IMR-90 (cell line): ENCODE measurements around the gene ADAMTS13. TPM values are rescaled to one million over a fixed set of nuclear protein-coding genes. Genes with fewer than 3 reads are reported as not detected.

ENCODE experiments used
- ATAC-seq: fragments of 200-7000 bp; cut with Tn5 transposase; 2 replicates; pipeline ENCODE4 v1.9.1; 2020; ENCODE audit warnings: low read depth, mild to moderate bottlenecking, moderate library complexity
- BruUV-seq: library from RNA; stranded (reverse); fragments of 400-500 nt; replicated peaks from 2 replicates; lab custom pipeline; 2021; lab: Mats Ljungman, UMichigan
- CTCF ChIA-PET: fragments of 300-600 bp; formaldehyde crosslinking; extraction: SDS; loops from one replicate; lab custom pipeline; 2021; ENCODE audit warnings: antibody characterized with exemption; lab: Yijun Ruan, JAX
- POLR2A ChIA-PET: fragments of 300-600 bp; sonication (Branson Sonifier 250); formaldehyde crosslinking; loops from one replicate; lab custom pipeline; 2022; ENCODE audit warnings: antibody characterized with exemption; ENCODE audit not compliant: unreplicated experiment; lab: Charles Lee
- DNase-seq: peaks from one replicate; pipeline ENCODE4 v3.0.0; 2013
- H2AFZ ChIP-seq: replicated peaks from 2 replicates; pipeline ENCODE3; 2013; ENCODE audit warnings: low read length, mild to moderate bottlenecking; ENCODE audit not compliant: poor library complexity
- H2AK5ac ChIP-seq: 2 replicates; pipeline ENCODE4 v1.6.1; 2013; ENCODE audit warnings: low read depth, low read length, inconsistent platforms
- H2AK9ac ChIP-seq: replicated peaks from 2 replicates; pipeline ENCODE3; 2013; ENCODE audit warnings: mild to moderate bottlenecking, low read depth, low read length, moderate library complexity; ENCODE audit not compliant: poor library complexity
- H2BK120ac ChIP-seq: 2 replicates; pipeline ENCODE4 v1.6.1; 2013; ENCODE audit warnings: low read depth, low read length, inconsistent platforms
- H2BK15ac ChIP-seq: 3 replicates; pipeline ENCODE4 v1.6.1; 2013; ENCODE audit warnings: low read depth, low read length, inconsistent platforms
- H2BK20ac ChIP-seq: 2 replicates; pipeline ENCODE4 v1.6.1; 2013; ENCODE audit warnings: low read depth, mild to moderate bottlenecking, inconsistent platforms, low read length, moderate library complexity
- H2BK5ac ChIP-seq: 2 replicates; pipeline ENCODE4 v1.6.1; 2013; ENCODE audit warnings: mild to moderate bottlenecking, low read depth, low read length, inconsistent platforms; ENCODE audit not compliant: poor library complexity, severe bottlenecking
- H3K14ac ChIP-seq: replicated peaks from 2 replicates; pipeline ENCODE4 v1.6.1; 2013; ENCODE audit warnings: low read depth, low read length, inconsistent platforms
- H3K18ac ChIP-seq: 2 replicates; pipeline ENCODE4 v1.6.1; 2013; ENCODE audit warnings: low read depth, low read length, control low read depth
- H3K23ac ChIP-seq: 2 replicates; pipeline ENCODE4 v1.6.1; 2013; ENCODE audit warnings: low read depth, low read length, inconsistent platforms
- H3K27ac ChIP-seq: 2 replicates; pipeline ENCODE4 v1.5.1; 2013; ENCODE audit warnings: mild to moderate bottlenecking, control low read depth, low read length; ENCODE audit not compliant: insufficient read depth
- H3K27me3 ChIP-seq: 2 replicates; pipeline ENCODE4 v1.6.1; 2013; ENCODE audit warnings: low read length; ENCODE audit not compliant: control insufficient read depth, insufficient read depth
- H3K36me3 ChIP-seq: 2 replicates; pipeline ENCODE4 v1.6.1; 2013; ENCODE audit warnings: low read length, mixed read lengths; ENCODE audit not compliant: control insufficient read depth, insufficient read depth
- H3K4ac ChIP-seq: 2 replicates; pipeline ENCODE4 v1.6.1; 2013; ENCODE audit warnings: low read depth, low read length, inconsistent platforms
- H3K4me1 ChIP-seq: 2 replicates; pipeline ENCODE4 v1.6.1; 2013; ENCODE audit warnings: low read length, mixed read lengths; ENCODE audit not compliant: control insufficient read depth, insufficient read depth
- H3K4me2 ChIP-seq: 2 replicates; pipeline ENCODE4 v1.6.1; 2013; ENCODE audit warnings: low read depth, mild to moderate bottlenecking, control low read depth, low read length, moderate library complexity
- H3K4me3 ChIP-seq: 2 replicates; pipeline ENCODE4 v1.5.1; 2013; ENCODE audit warnings: low read depth, mild to moderate bottlenecking, control low read depth, low read length, moderate library complexity; ENCODE audit not compliant: insufficient read depth
- H3K56ac ChIP-seq: 2 replicates; pipeline ENCODE4 v1.6.1; 2013; ENCODE audit warnings: low read length, inconsistent platforms; ENCODE audit not compliant: insufficient read depth; ENCODE audit errors: extremely low read depth
- H3K79me1 ChIP-seq, 2 experiments: 2 replicates each; pipeline ENCODE4 v1.6.1; 2013; ENCODE audit warnings: low read length in 2 of 2, inconsistent platforms in 1 of 2, low read depth in 1 of 2
- H3K9ac ChIP-seq: 2 replicates; pipeline ENCODE4 v1.6.1; 2013; ENCODE audit warnings: low read depth, low read length, control low read depth
- H3K9me1 ChIP-seq: 2 replicates; pipeline ENCODE4 v1.6.1; 2013; ENCODE audit warnings: low read length, inconsistent platforms; ENCODE audit not compliant: insufficient read depth
- H3K9me3 ChIP-seq: 2 replicates; pipeline ENCODE4 v1.6.1; 2013; ENCODE audit warnings: low read length; ENCODE audit not compliant: control insufficient read depth, insufficient read depth
- H4K20me1 ChIP-seq: 2 replicates; pipeline ENCODE4 v1.6.1; 2013; ENCODE audit warnings: low read length, inconsistent platforms; ENCODE audit not compliant: insufficient read depth
- H4K5ac ChIP-seq: 2 replicates; pipeline ENCODE4 v1.6.1; 2013; ENCODE audit warnings: mild to moderate bottlenecking, low read depth, low read length, control low read depth
- H4K8ac ChIP-seq, 2 experiments: 2 replicates each; pipeline ENCODE4 v1.6.1; 2013; ENCODE audit warnings: low read depth in 2 of 2, low read length in 2 of 2, control low read depth in 1 of 2, inconsistent platforms in 1 of 2
- H4K91ac ChIP-seq: 2 replicates; pipeline ENCODE4 v1.6.1; 2013; ENCODE audit warnings: low read depth, low read length, inconsistent platforms; ENCODE audit not compliant: insufficient read depth
- BHLHE40 ChIP-seq: fragments of 150-350 bp; IDR thresholded peaks from 2 replicates; pipeline ENCODE4 v1.6.1; 2016; ENCODE audit warnings: mild to moderate bottlenecking, low read depth, low read length
- CEBPB ChIP-seq: IDR thresholded peaks from 2 replicates; pipeline ENCODE4 v1.6.1; 2012; ENCODE audit warnings: low read depth, low read length, improper control_type of control experiment
- CHD1 ChIP-seq: IDR thresholded peaks from 2 replicates; pipeline ENCODE4 v1.6.1; 2012; ENCODE audit warnings: low read depth, low read length, improper control_type of control experiment
- CTCF ChIP-seq: conservative IDR thresholded peaks from 2 replicates; pipeline ENCODE4 v1.5.1; 2012; ENCODE audit warnings: mild to moderate bottlenecking, low read depth, low read length, improper control_type of control experiment
- ELK1 ChIP-seq: fragments of 150-350 bp; IDR thresholded peaks from 2 replicates; pipeline ENCODE4 v1.6.1; 2016; ENCODE audit warnings: low read depth, mild to moderate bottlenecking, low read length, moderate library complexity, borderline replicate concordance
- FOS ChIP-seq: fragments of 150-350 bp; IDR thresholded peaks from 2 replicates; pipeline ENCODE4 v1.6.1; 2016; ENCODE audit warnings: low read depth, low read length
- MAFK ChIP-seq: IDR thresholded peaks from 2 replicates; pipeline ENCODE4 v1.6.1; 2012; ENCODE audit warnings: low read depth, low read length, improper control_type of control experiment
- MAZ ChIP-seq: IDR thresholded peaks from 2 replicates; pipeline ENCODE4 v1.6.1; 2012; ENCODE audit warnings: low read depth, mild to moderate bottlenecking, low read length, improper control_type of control experiment, moderate library complexity, borderline replicate concordance
- MXI1 ChIP-seq: IDR thresholded peaks from 2 replicates; pipeline ENCODE4 v1.6.1; 2012; ENCODE audit warnings: low read depth, mild to moderate bottlenecking, low read length, moderate library complexity, borderline replicate concordance
- NFE2L2 ChIP-seq: fragments of 150-350 bp; IDR thresholded peaks from 2 replicates; pipeline ENCODE4 v1.6.1; 2016; ENCODE audit warnings: low read depth, mild to moderate bottlenecking, low read length
- POLR2A ChIP-seq: IDR thresholded peaks from 2 replicates; pipeline ENCODE4 v1.6.1; 2012; ENCODE audit warnings: mild to moderate bottlenecking, low read depth, low read length
- RAD21 ChIP-seq: IDR thresholded peaks from 2 replicates; pipeline ENCODE4 v1.6.1; 2012; ENCODE audit warnings: low read length, improper control_type of control experiment
- RCOR1 ChIP-seq: IDR thresholded peaks from 2 replicates; pipeline ENCODE4 v1.6.1; 2012; ENCODE audit warnings: mild to moderate bottlenecking, low read length, improper control_type of control experiment; ENCODE audit not compliant: insufficient replicate concordance
- RFX5 ChIP-seq: IDR thresholded peaks from 2 replicates; pipeline ENCODE4 v1.8.0; 2012; ENCODE audit warnings: low read depth, mild to moderate bottlenecking, low read length, moderate library complexity
- SMC3 ChIP-seq: fragments of 150-350 bp; IDR thresholded peaks from 2 replicates; pipeline ENCODE4 v1.6.1; 2016; ENCODE audit warnings: low read depth, mild to moderate bottlenecking, antibody characterized with exemption, low read length, moderate library complexity
- USF2 ChIP-seq: fragments of 150-350 bp; IDR thresholded peaks from 2 replicates; pipeline ENCODE4 v1.6.1; 2017; ENCODE audit warnings: mild to moderate bottlenecking, antibody characterized with exemption, low read length, low read depth
- WGBS, 2 experiments: methylation state at CpG; one replicate each; pipeline versions ENCODE4 v1.1.5 to v1.1.7; 2013; ENCODE audit warnings: missing lambda C conversion rate in 2 of 2; ENCODE audit not compliant: insufficient read length in 1 of 2; ENCODE audit errors: extremely low coverage in 2 of 2; 5-methylcytosine and 5-hydroxymethylcytosine counted together
- dilution Hi-C: fragments of 300-500 bp; cut with HindIII; formaldehyde crosslinking; loops from one replicate; pipeline ENCODE4 v1.14.3; 2018; ENCODE audit warnings: low sequenced_read_pairs; ENCODE audit not compliant: unreplicated experiment
- in situ Hi-C: fragments of 300-500 bp; cut with MboI; formaldehyde crosslinking; loops from 3 replicates; pipeline ENCODE4 v1.14.3; 2019; ENCODE audit warnings: low sequenced_read_pairs, inconsistent platforms, mixed read lengths
- intact Hi-C: fragments of 100-400 bp; cut with micrococcal nuclease; formaldehyde crosslinking; loops from 2 replicates; pipeline ENCODE4 v1.10.0; 2022
- polyA plus RNA-seq, 3 experiments: library from polyadenylated mRNA; depleted of rRNA; stranded (reverse); fragments of >200 nt; gene quantifications; 2 replicates each; pipeline ENCODE4 v1.2.3, GENCODE V29; 2012; ENCODE audit warnings: low replicate concordance in 1 of 3
- total RNA-seq: library from RNA; depleted of rRNA; stranded (reverse); fragments of >200 nt; gene quantifications from 2 replicates; pipeline ENCODE4 v1.2.3, GENCODE V29; 2012

The ADAMTS13 gene
- total and polyA plus RNA-seq, 2 of the 4 experiments (the other 2 are of a cell fraction), result 0.18 to 2.8 TPM

- Histone ChIP-seq H3K9ac (no peak overlapping the region), H3K4me3 (no peak overlapping the region), H2AFZ (no peak overlapping the region), H4K91ac (no peak overlapping the region), H3K14ac (no peak overlapping the region), H2BK120ac (no peak overlapping the region), H2BK5ac (no peak overlapping the region), H2BK15ac (no peak overlapping the region), H2AK5ac (no peak overlapping the region), H3K18ac (no peak overlapping the region), H3K9me3 (no peaks in the 10 kb centered on the region), H3K79me1 (peaks cover 0 to 6% of the 10 kb centered on the region in 2 experiments; a peak in 3 of 4 replicates), H3K27ac (no peak overlapping the region), H4K8ac (no peak overlapping the region), H4K5ac (no peak overlapping the region), H3K4me2 (no peak overlapping the region), H3K4me1 (peaks cover 7% of the 10 kb centered on the region; the same call in 1 of the 2 replicates), H3K36me3 (peaks cover 5% of the 10 kb centered on the region), H3K9me1 (0 out of 2 replicates have a peak, but pooled peaks cover 4% of the 10 kb centered on the region), H3K27me3 (no peaks in the 10 kb centered on the region), H3K23ac (no peak overlapping the region), H3K56ac (no peak overlapping the region), H2AK9ac (no peak overlapping the region), H3K4ac (no peak overlapping the region), H2BK20ac (no peak overlapping the region), H4K20me1 (no peaks in the 10 kb centered on the region)
- no peak for DNase-seq
- no TSS peak for BruUV-seq
- WGBS, 2 experiments, result 74% methylated on average over 5 of the region's 22 CpGs; no CpG with 5 or more reads in 1 of the 2 experiments
- ATAC-seq, result no peak
- intact Hi-C loops, result no loop called here
- dilution Hi-C loops, result no loop called here
- CTCF ChIA-PET, result no interaction called here
- POLR2A ChIA-PET, result no interaction called here
- TF ChIP-seq MAZ, result no peak
- TF ChIP-seq CEBPB, result no peak
- TF ChIP-seq RAD21, result no peak
- TF ChIP-seq MAFK, result no peak
- no peak for TF ChIP-seq NFE2L2
- TF ChIP-seq BHLHE40, result no peak
- no peak for TF ChIP-seq POLR2A
- no peak for TF ChIP-seq RFX5
- TF ChIP-seq SMC3, result no peak
- TF ChIP-seq RCOR1, result no peak
- TF ChIP-seq ELK1, result no peak
- TF ChIP-seq CTCF, result no peak
- no peak for TF ChIP-seq USF2
- no peak for TF ChIP-seq FOS
- no peak for TF ChIP-seq MXI1
- TF ChIP-seq CHD1, result no peak
- in situ Hi-C loops, result no loop called here
These were observed 41.2 kb downstream of the ADAMTS13 start for GRCh38 chr9:133463234-133463863.
